ENCODE results near the gene VWC2L. TPM values are rescaled to one million over a fixed set of nuclear protein-coding genes. Genes with fewer than 3 reads are reported as not detected.

The VWC2L gene
- total and polyA plus RNA-seq, 2 of the 8 experiments (the other 6 are each of a cell fraction or from before 2014, with no cell fraction given), result not detected

DNA sequence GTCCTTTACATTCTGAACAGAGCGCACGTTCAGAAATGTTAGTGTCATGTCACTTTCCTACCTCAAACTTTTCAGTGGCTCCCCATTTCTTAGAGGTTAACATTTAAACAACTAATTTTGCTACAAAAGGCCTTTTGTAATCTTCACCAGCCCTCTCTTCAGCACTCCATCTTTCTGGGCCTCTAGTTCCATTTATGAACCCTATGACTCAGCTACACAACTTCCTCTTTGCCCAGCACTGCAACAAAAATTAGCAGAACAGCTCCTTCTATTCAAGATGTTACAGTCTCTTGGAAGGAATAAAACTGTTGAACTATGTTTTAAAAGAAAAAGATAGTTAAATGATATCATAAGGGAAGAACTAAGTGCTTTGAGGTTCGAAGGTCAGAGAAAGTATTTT lies 139.9 kb downstream of the VWC2L start:
- Histone ChIP-seq H3K23me2 (ENCODE audit: low read depth, low read length) (no peaks in the 10 kb centered on the region), H3K9ac (replicated peaks in 1 of 4; ENCODE audit: extremely low read depth in 1 of 4, low read depth in 3 of 4, low read length in 3 of 4) (no peak overlapping the region), H3K56ac (replicated peaks; ENCODE audit: insufficient read length, low read depth, low read length) (no peak overlapping the region), H4K8ac (ENCODE audit: extremely low read depth, insufficient read depth, low read length) (no peak overlapping the region), H3K27me3 (replicated peaks in 1 of 4; ENCODE audit: control insufficient read depth in 3 of 4, extremely low read depth in 1 of 4, insufficient read depth in 3 of 4, low read length in 3 of 4) (no peaks in the 10 kb centered on the region), H2BK120ac (replicated peaks; ENCODE audit: low read depth, low read length) (no peak overlapping the region), H4K5ac (ENCODE audit: insufficient read length, low read depth, low read length) (no peak overlapping the region), H3K36me3 (ENCODE audit: control insufficient read depth in 2 of 4, insufficient read depth in 4 of 4, low read length in 3 of 4) (no peaks in the 10 kb centered on the region), H2BK15ac (ENCODE audit: low read length) (no peak overlapping the region), H3K23ac (ENCODE audit: insufficient read length) (no peak overlapping the region), H3K79me2 (ENCODE audit: control insufficient read depth in 1 of 2, insufficient read depth in 2 of 2, low read length in 2 of 2) (no peaks in the 10 kb centered on the region), H2BK12ac (ENCODE audit: low read depth, low read length) (no peak overlapping the region), H3K4me3 (ENCODE audit: extremely low read depth in 1 of 4, insufficient read depth in 2 of 4, low read depth in 3 of 4, low read length in 4 of 4) (no peak overlapping the region), H2BK20ac (ENCODE audit: low read length) (no peak overlapping the region), H3K9me3 (ENCODE audit: insufficient read depth in 2 of 2, low read depth in 1 of 2, low read length in 1 of 2) (no peaks in the 10 kb centered on the region), H3K79me1 (ENCODE audit: low read depth, low read length) (no peaks in the 10 kb centered on the region), H4K91ac (replicated peaks; ENCODE audit: insufficient read length, low read length) (no peak overlapping the region), H4K20me1 (replicated peaks in 1 of 2; ENCODE audit: control insufficient read depth in 1 of 2, insufficient read depth in 2 of 2, low read length in 2 of 2) (no peaks in the 10 kb centered on the region), H2AK5ac (ENCODE audit: low read depth, low read length) (no peak overlapping the region), H3K27ac (ENCODE audit: low read depth, low read length) (no peak overlapping the region), H3K4me2 (ENCODE audit: insufficient read depth in 1 of 2, low read depth in 2 of 2, low read length in 2 of 2) (no peak overlapping the region), H2BK5ac (ENCODE audit: low read depth, low read length) (no peak overlapping the region), H3K18ac (ENCODE audit: extremely low read depth, low read length) (no peak overlapping the region), H3K4ac (replicated peaks; ENCODE audit: insufficient read length, low read depth, low read length) (no peak overlapping the region), H2AFZ (ENCODE audit: low read length) (no peak overlapping the region), H3K14ac (ENCODE audit: insufficient read length) (no peak overlapping the region), H3K4me1 (replicated peaks in 1 of 4; ENCODE audit: control insufficient read depth in 3 of 4, insufficient read depth in 4 of 4, low read length in 3 of 4) (no peaks in the 10 kb centered on the region)
- no peak for DNase-seq (ENCODE audit: low read depth in 1 of 2, low spot score in 2 of 2)
- FAIRE-seq, result no peak
- CTCF ChIA-PET (ENCODE audit: partially characterized antibody), result no interaction called here
- POLR2A ChIA-PET (ENCODE audit: partially characterized antibody), result no interaction called here
- 96% methylated on average over 3 of the region's 3 CpGs; no CpG with 5 or more reads in 1 of the 2 experiments for WGBS, 2 experiments (ENCODE audit: extremely low coverage in 1 of 2, insufficient coverage in 1 of 2, insufficient read length in 1 of 2, insufficient replicate concordance in 2 of 2, low coverage in 1 of 2, low lambda C conversion rate in 2 of 2, missing lambda C conversion rate in 1 of 2)
- TF ChIP-seq ATF3 (IDR thresholded peaks at IDR 0.05; ENCODE audit: insufficient read depth, low read depth, low read length) (no peak), CREB1 (IDR thresholded peaks at IDR 0.05) (no peak), NANOG (IDR thresholded peaks at IDR 0.05; ENCODE audit: insufficient read depth, low read depth, low read length, poor library complexity, severe bottlenecking) (no peak), RXRA (IDR thresholded peaks at IDR 0.05; ENCODE audit: insufficient read depth, low read depth, low read length) (no peak), HDAC6 (IDR thresholded peaks at IDR 0.05; ENCODE audit: low read depth, low read length) (no peak), TCF12 (IDR thresholded peaks at IDR 0.05; ENCODE audit: low read depth, low read length) (no peak), POLR2AphosphoS5 (IDR thresholded peaks at IDR 0.05; ENCODE audit: low read depth, low read length) (no peak), HDAC2 (IDR thresholded peaks at IDR 0.05; ENCODE audit: borderline replicate concordance in 1 of 2, low read depth in 2 of 2, low read length in 2 of 2) (no peak), MAX (IDR thresholded peaks at IDR 0.05) (no peak), GABPA (IDR thresholded peaks at IDR 0.05; ENCODE audit: borderline replicate concordance, insufficient read depth, low read length) (no peak), SIX5 (IDR thresholded peaks at IDR 0.05; ENCODE audit: low read depth, low read length) (no peak), TBP (IDR thresholded peaks at IDR 0.05; ENCODE audit: low read depth, low read length) (no peak), EGR1 (IDR thresholded peaks at IDR 0.05; ENCODE audit: borderline replicate concordance, low read depth, low read length) (no peak), KDM5A (IDR thresholded peaks at IDR 0.05; ENCODE audit: low read length) (no peak), SAP30 (IDR thresholded peaks at IDR 0.05; ENCODE audit: insufficient read depth, insufficient replicate concordance, low read length) (no peak)

Measured in H1 (cell line).